Activated naive CD8-positive, alpha-beta T cell treated with anti-CD3 and anti-CD28 coated beads, Interleukin-2, amount 50 U/mL, for 16 hours (primary cell): Measurements from ENCODE around the gene COA6.
"Not testable (repeated sequence)": the region's sequence is repeated elsewhere in the genome, so short reads cannot be mapped to it uniquely, and the experiment has no call there.

Experiments used
- DNase-seq: peaks from one replicate; pipeline ENCODE4 v3.0.0-alpha.2; 2020; ENCODE audit warnings: low read depth, low spot score

COA6 gene

GRCh38 chr1:234369784-234370183 is 3.5 kb upstream of the COA6 start:
- DNase-seq: no peak

DNA sequence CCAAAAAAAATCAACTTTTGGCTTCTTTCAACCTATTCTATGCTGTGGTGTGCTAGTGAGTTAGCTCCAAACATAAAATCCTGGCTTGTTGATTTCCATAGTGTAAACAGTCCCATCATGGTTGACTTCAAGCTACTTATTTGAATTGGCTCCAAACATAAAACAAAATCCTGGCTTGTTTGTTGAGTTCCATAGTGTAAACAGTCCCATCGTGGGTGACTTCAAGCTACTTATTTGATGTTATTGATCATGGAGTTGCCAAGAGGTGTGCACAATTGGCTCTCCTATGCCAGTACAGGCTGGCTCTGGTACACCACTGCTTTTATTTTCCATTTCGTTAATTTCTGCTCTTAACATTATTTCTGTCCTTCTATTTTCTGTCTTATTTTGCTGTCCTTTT is 1.8 kb upstream of the COA6 start:
- DNase-seq: no peak

- no peak for DNase-seq
Measured at GRCh38 chr1:234372011-234372757, 1.1 kb upstream of the COA6 start.

GRCh38 chr1:234373959-234374254 is 651 bp downstream of the COA6 start:
- no peak for DNase-seq

- DNase-seq: no peak
Measured at GRCh38 chr1:234375672-234376071, 2.4 kb downstream of the COA6 start.

DNA sequence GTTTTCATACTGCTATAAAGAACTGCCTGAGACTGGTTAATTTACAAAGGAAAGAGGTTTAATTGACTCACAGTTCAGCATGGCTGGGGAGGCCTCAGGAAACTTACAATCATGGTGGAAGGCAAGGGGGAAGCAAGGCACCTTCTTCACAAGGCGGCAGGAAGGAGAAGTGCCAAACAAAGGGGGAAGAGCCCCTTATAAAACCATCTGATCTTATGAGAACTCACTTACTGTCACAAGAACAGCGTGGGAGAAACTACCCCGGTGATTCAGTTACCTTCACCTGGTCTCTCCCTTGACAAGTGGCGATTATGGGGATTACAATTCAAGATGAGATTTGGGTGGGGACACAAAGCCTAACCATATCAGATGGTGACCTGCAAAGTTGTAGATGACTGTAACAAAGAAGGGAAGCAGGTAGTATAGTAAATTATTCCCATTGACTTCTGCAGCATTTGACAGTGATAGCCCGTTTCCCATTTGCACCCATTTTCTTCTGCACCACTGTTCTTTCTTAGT is 6.4 kb downstream of the COA6 start:
- not testable (repeated sequence) for DNase-seq

DNA sequence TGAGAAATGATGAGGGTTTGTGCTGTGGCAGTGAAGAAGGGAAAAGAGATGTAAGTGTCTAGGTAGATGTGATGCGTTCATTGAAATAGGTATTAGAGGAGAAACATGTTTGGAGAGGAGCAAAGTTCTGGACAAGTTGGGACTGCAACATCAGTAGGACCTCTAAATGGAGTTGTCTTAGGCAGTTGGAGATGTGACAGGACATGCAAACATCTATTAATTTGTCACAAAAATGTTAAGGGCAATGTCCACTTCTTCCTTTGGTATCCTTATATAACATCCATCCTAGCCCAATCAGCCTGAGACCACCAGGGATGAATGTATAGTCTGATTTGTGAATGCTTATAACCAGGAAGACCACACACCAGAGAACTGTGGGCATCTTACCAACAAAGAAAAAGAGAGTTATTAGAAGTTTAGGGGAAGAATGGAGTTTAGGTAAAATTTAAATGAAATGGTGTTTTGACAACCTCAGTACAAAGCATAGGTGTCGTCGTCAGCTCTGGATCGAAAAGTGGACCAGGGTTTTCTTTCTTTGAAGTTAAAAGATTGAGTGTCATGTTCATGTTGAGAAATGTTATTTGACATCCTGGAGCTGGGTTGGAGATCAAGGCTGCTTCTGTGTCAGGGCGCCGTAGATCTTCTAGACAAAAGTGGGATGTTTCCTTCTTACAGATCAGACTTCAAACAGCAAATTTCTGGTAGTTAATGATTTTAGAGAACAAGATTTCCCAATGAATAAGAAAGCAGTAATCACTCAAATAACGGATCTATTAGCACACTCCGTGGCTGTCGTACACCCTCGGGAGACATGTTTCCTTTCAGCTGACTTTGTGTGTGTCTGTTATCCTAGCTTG is 8.7 kb downstream of the COA6 start:
- DNase-seq: no peak

DNA sequence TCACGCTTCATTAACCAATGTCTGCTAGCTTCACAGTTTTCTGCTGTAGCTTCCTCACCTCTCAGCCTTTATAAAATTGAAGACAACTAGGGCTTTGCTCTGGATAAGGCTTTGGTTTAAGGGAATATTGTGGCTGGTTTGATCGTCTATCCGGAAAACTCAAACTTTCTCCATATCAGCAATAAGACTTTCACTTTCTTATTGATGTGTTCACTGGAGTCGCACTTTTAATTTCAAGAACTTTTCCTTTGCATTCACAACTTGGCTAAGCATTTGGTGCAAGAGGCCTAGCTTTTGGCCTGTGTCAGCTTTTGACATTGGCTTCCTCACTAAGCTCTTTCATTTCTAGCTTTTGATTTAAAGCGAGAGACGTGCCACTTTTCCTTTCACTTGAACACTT is 12.9 kb downstream of the COA6 start:
- no peak for DNase-seq

DNA sequence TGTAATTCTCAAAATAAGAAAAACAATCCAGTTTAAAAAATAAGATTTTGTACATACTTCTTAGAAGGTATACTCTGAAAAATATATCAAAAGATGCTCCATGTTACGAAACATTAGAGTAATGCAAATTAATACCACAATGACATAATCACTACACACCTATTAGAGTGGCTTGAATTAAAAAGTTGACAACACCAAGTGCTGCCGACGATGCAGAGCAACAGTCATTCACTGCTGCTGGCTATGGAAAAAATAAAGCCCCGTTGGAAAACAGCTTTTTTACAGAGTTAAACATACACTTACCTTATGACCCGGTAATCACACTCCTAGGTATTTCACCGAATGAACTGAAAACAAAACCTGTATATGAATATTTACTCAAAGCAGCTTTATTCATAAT is 14.8 kb downstream of the COA6 start:
- DNase-seq: no peak

- no peak for DNase-seq
Measured at GRCh38 chr1:234393190-234393589, 19.9 kb downstream of the COA6 start.

- no peak for DNase-seq
Measured at GRCh38 chr1:234395297-234395696, 22.0 kb downstream of the COA6 start.

- no peak for DNase-seq
Measured at GRCh38 chr1:234396092-234396491, 22.8 kb downstream of the COA6 start.

DNA sequence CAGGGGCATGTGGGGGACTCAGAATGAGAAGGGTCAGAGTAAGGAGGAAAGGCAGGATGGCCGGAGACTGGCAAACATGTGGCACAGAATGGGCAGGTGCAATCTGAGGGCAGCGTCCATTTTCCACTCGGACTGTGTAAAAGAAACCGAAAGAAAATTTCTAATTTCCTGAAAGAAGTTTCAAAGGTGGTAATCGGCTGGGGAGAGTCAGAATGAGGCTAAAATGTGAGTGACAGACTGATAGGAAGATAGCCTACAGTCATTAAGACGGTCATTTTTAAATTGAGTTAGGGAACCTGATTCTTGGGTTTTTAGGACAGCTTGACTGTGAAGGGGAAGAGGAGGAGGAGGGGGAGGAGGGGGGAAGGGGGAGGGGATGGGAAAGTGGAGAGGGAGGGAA is 23.6 kb downstream of the COA6 start:
- no peak for DNase-seq

DNA sequence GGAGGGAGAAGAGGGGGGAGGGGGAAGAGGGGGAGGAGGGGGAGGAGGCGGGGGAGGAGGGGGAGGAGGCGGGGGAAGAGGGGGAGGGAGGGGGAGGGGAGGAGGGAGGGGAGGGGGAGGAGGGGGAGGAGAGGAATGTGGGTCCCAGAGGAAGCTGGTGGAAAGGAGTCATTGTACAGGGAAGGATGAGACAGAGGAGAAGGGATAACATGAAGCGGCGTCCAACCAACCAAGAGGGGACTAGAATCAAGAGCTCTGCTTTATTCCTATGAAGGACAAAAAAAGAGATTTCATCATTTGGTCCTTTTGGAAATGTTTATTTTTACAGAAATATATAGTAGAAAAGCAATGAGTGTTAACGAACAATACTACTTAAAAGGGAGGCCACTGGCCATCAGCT is 24.5 kb downstream of the COA6 start:
- DNase-seq: no peak

GRCh38 chr1:234398849-234399381 is 25.7 kb downstream of the COA6 start:
- no peak for DNase-seq

DNA sequence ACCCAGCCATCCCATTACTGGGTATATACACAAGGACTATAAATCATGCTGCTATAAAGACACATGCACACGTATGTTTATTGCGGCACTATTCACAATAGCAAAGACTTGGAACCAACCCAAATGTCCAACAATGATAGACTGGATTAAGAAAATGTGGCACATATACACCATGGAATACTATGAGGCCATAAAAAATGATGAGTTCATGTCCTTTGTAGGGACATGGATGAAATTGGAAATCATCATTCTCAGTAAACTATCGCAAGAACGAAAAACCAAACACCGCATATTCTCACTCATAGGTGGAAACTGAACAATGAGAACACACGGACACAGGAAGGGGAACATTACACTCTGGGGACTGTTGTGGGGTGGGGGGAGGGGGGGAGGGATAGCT is 26.3 kb downstream of the COA6 start:
- DNase-seq: not testable (repeated sequence)

DNA sequence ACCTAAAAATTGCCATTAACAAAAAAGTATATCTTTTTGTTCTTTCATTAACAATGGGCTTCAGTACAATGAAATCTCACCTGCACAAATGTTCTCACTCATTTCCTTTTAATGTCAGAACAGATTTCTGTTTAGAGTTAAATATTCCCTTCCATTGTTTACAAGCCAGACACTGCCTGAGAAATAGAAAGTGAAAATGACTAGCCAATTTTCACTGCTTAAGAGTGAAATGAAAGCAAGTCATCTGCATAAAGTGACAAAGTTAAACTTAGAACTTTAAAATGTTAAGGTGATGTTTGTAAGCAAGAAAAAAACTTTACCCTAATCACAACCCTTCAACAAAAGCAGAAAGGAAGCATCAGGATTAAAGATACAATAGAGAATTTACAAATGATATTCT is 27.5 kb downstream of the COA6 start:
- DNase-seq: no peak

DNA sequence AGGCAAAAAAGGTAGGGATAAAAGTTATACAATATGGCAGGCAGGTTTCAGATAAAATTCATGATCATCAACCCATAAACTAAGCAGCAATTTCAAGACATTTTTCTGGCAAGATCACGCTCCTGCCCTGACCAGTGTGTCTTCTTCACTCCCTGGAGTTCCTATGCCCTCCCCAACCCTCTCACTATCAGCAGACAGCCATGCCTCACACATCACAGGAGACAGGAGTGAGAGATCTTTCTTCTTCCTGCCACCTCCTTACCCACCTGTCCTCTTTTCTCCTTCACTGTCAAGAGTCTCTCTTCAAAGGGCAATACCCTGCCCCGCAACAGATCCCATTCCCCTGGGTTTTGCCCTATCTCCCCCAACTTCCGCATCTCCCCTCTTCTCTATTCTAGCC is 28.4 kb downstream of the COA6 start:
- no peak for DNase-seq

DNA sequence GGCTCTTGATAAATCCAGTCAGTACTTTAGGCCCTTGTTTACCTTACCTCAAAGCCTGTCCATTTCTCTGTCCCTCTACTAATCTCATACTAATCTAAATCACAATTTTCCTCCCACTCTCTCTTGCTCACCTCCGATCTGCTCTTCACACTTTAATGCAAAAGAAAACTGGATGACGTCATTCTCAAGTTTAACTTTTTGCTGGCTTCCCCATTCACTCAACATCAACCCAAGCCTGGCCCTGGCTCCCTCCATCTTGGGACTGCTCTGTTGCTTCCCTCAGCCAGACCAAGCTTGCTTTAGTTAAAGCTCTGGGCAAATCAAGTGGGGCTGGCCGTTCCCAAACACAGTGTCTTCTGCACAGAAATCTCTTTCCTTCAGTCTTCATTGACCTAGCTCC is 29.7 kb downstream of the COA6 start:
- no peak for DNase-seq

DNA sequence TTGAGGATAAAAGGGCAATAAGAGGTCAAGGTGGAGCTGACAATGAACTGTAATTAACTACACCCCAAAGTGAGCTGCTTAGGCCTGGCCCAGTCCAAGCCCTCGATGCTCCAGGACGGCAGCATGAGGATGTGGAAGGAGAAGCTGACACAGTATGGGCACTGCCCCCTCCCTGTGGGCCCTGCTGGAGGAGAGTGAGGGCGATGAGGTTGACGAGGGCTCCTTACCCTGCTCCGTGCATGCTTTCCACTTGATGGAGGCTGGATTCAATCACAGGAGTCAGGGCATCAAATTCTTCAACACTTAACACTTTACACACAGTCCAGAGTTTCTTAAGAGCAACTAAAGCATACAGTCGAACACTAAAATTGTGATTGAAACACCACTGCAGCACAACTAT is 32.4 kb downstream of the COA6 start:
- no peak for DNase-seq

DNA sequence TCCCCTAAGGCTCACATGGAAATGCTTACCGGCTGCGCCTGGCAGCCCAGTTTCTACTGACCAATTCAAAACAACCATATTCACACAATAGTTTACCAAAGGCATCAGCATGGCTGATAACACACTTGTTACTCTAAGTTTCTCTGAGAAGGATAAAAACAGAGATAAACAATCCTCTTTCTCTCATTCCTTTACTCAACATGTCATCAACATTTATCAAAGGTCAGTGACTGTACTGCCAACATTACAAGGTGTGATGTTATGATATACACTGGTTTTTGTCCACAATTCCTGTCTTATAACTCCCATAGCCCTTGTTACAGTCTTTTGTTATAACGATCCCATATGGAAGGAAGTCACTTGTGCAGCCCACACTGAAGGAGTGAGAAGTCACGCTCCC is 33.6 kb downstream of the COA6 start:
- no peak for DNase-seq

DNA sequence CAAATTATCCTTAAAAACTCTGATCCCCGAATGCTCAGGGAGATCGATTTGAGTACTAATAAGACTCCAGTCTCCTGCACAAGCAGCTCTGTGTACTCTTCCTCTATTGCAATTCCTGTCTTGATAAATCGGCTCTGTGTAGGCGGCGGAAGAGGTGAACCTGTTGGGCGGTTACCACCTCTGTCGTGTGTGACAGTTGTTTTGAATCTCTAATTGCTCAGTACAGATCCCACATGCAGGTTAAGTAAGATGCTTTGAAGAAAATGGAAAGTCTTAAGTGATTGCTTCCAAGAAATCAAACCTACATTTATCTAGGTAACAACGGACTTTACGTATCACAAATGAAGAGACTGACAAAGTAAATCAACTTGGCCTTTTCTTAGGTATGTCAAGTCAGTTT is 35.5 kb downstream of the COA6 start:
- DNase-seq: no peak

GRCh38 chr1:234409328-234409727 is 36.1 kb downstream of the COA6 start:
- DNase-seq: no peak
